ENCODE data around the gene FAM81A.

GRCh38 chr15:59457103-59457502 lies 19.1 kb downstream of the FAM81A start:
- TF ChIP-seq, protein P1, sequence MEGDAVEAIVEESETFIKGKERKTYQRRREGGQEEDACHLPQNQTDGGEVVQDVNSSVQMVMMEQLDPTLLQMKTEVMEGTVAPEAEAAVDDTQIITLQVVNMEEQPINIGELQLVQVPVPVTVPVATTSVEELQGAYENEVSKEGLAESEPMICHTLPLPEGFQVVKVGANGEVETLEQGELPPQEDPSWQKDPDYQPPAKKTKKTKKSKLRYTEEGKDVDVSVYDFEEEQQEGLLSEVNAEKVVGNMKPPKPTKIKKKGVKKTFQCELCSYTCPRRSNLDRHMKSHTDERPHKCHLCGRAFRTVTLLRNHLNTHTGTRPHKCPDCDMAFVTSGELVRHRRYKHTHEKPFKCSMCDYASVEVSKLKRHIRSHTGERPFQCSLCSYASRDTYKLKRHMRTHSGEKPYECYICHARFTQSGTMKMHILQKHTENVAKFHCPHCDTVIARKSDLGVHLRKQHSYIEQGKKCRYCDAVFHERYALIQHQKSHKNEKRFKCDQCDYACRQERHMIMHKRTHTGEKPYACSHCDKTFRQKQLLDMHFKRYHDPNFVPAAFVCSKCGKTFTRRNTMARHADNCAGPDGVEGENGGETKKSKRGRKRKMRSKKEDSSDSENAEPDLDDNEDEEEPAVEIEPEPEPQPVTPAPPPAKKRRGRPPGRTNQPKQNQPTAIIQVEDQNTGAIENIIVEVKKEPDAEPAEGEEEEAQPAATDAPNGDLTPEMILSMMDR (IDR thresholded peaks at IDR 0.05), result no peak
- TF ChIP-seq ZNF121 (CRISPR knock-in tag; IDR thresholded peaks at IDR 0.05) (no peak), MLX (CRISPR knock-in tag; IDR thresholded peaks at IDR 0.05) (no peak), ZNF396 (CRISPR knock-in tag; IDR thresholded peaks at IDR 0.05; ENCODE audit: borderline replicate concordance) (no peak), ZNF281 (CRISPR knock-in tag; IDR thresholded peaks at IDR 0.05) (no peak), TCF7 (CRISPR knock-in tag; IDR thresholded peaks at IDR 0.05; ENCODE audit: low read depth) (no peak), MAX (CRISPR knock-in tag; IDR thresholded peaks at IDR 0.05) (no peak)

All from WTC11 (cell line).